GM23338 (cell line): ENCODE results near the gene TNNC1. TPM values are rescaled to one million over a fixed set of nuclear protein-coding genes. Genes with fewer than 3 reads are reported as not detected.

ENCODE experiments used
- ATAC-seq: fragments of 200-7000 bp; cut with Tn5 transposase; 3 replicates; pipeline ENCODE4 v1.9.1; 2020
- DNase-seq: peaks from one replicate; pipeline ENCODE4 v3.0.0-alpha.2; 2015; ENCODE audit warnings: low spot score
- H2AFZ ChIP-seq: fragments of 200-600 bp; sonication (generic); 2 replicates; pipeline ENCODE4 v1.8.0; 2016; ENCODE audit warnings: antibody characterized with exemption, mild to moderate bottlenecking, moderate library complexity
- H3F3A ChIP-seq: fragments of 200-600 bp; sonication (generic); replicated peaks from 2 replicates; pipeline ENCODE4 v1.8.0; 2017; ENCODE audit warnings: antibody characterized with exemption, mixed run types, low read depth
- H3K27ac ChIP-seq: fragments of 200-600 bp; sonication (generic); 2 replicates; pipeline ENCODE4 v1.6.1; 2016; ENCODE audit warnings: low read depth
- H3K27me3 ChIP-seq: fragments of 200-600 bp; sonication (generic); 2 replicates; pipeline ENCODE4 v1.8.0; 2016; ENCODE audit warnings: mild to moderate bottlenecking, mixed run types, moderate library complexity; ENCODE audit not compliant: insufficient read depth
- H3K36me3 ChIP-seq: fragments of 200-600 bp; sonication (generic); 2 replicates; pipeline ENCODE4 v1.8.0; 2016; ENCODE audit warnings: mild to moderate bottlenecking; ENCODE audit not compliant: insufficient read depth
- H3K4me1 ChIP-seq: fragments of 200-600 bp; sonication (generic); 2 replicates; pipeline ENCODE4 v1.8.0; 2016; ENCODE audit warnings: mild to moderate bottlenecking, moderate library complexity; ENCODE audit not compliant: insufficient read depth
- H3K4me2 ChIP-seq: fragments of 200-600 bp; sonication (generic); 2 replicates; pipeline ENCODE4 v1.7.1; 2017; ENCODE audit warnings: mixed run types
- H3K4me3 ChIP-seq: fragments of 200-600 bp; sonication (generic); 2 replicates; pipeline ENCODE4 v1.6.1; 2016; ENCODE audit warnings: mixed run types
- H3K79me2 ChIP-seq: fragments of 200-600 bp; sonication (generic); replicated peaks from 2 replicates; pipeline ENCODE4 v1.8.0; 2017; ENCODE audit warnings: mild to moderate bottlenecking; ENCODE audit not compliant: insufficient read depth
- H3K9me2 ChIP-seq: fragments of 200-600 bp; sonication (generic); 2 replicates; pipeline ENCODE4 v1.8.0; 2017; ENCODE audit not compliant: insufficient read depth
- H4K20me1 ChIP-seq: fragments of 200-600 bp; sonication (generic); replicated peaks from 2 replicates; pipeline ENCODE4 v1.8.0; 2017; ENCODE audit warnings: mild to moderate bottlenecking; ENCODE audit not compliant: insufficient read depth
- H3K27ac Mint-ChIP-seq: 2 replicates; pipeline ENCODE4 v1.8.0; 2020; ENCODE audit warnings: inconsistent platforms, mild to moderate bottlenecking, moderate library complexity, mixed read lengths
- H3K27me3 Mint-ChIP-seq: 3 replicates; pipeline ENCODE4 v1.8.0; 2022; ENCODE audit warnings: low read depth, mild to moderate bottlenecking, moderate library complexity, mixed read lengths, inconsistent platforms; ENCODE audit not compliant: insufficient read depth, poor library complexity
- H3K36me3 Mint-ChIP-seq: 3 replicates; pipeline ENCODE4 v1.8.0; 2021; ENCODE audit warnings: low read depth, mild to moderate bottlenecking, inconsistent platforms, moderate library complexity, mixed read lengths
- H3K4me1 Mint-ChIP-seq: 3 replicates; pipeline ENCODE4 v1.8.0; 2020; ENCODE audit warnings: mild to moderate bottlenecking, inconsistent platforms, mixed read lengths
- H3K4me3 Mint-ChIP-seq: 3 replicates; pipeline ENCODE4 v1.8.0; 2021; ENCODE audit warnings: moderate library complexity, mild to moderate bottlenecking, inconsistent platforms, mixed read lengths
- H3K9me3 Mint-ChIP-seq: 3 replicates; pipeline ENCODE4 v1.8.0; 2020; ENCODE audit warnings: moderate library complexity, mild to moderate bottlenecking, inconsistent platforms, mixed read lengths
- ETS1 ChIP-seq: IDR thresholded peaks from 2 replicates; pipeline ENCODE4 v1.6.1; 2016; ENCODE audit warnings: antibody characterized with exemption
- JUNB ChIP-seq: IDR thresholded peaks from one replicate; pipeline ENCODE4 v1.6.1; 2016; ENCODE audit warnings: antibody characterized with exemption; ENCODE audit not compliant: unreplicated experiment
- NANOG ChIP-seq: IDR thresholded peaks from 2 replicates; pipeline ENCODE4 v1.6.1; 2016; ENCODE audit warnings: antibody characterized with exemption, borderline replicate concordance
- POLR2AphosphoS5 ChIP-seq: IDR thresholded peaks from 2 replicates; pipeline ENCODE4 v1.6.1; 2016; ENCODE audit warnings: antibody characterized with exemption, low read depth
- STAT1 ChIP-seq: IDR thresholded peaks from one replicate; pipeline ENCODE4 v1.6.1; 2016; ENCODE audit warnings: antibody characterized with exemption; ENCODE audit not compliant: unreplicated experiment
- ZNF114 ChIP-seq: fragments of 250-450 bp; sonication (Bioruptor Pico); IDR thresholded peaks from 2 replicates; pipeline ENCODE4 v1.5.0; 2020; ENCODE audit warnings: mild to moderate bottlenecking, moderate library complexity
- ZNF331 ChIP-seq: fragments of 250-450 bp; sonication (Bioruptor Pico); IDR thresholded peaks from 2 replicates; pipeline ENCODE4 v1.5.0; 2020; ENCODE audit warnings: low read depth, mild to moderate bottlenecking, moderate library complexity
- ZNF462 ChIP-seq: fragments of 250-450 bp; sonication (Bioruptor Pico); IDR thresholded peaks from 2 replicates; pipeline ENCODE4 v1.5.0; 2020; ENCODE audit warnings: mild to moderate bottlenecking, moderate library complexity
- polyA plus RNA-seq: library from polyadenylated mRNA; unstranded; fragments of >200 nt; fragmentation: Nextera tagmentation; extraction: Ambion mirVana; gene quantifications from 2 replicates; pipeline ENCODE4 v1.2.1, GENCODE V29; 2016
- total RNA-seq: library from RNA; depleted of rRNA; stranded (reverse); fragments of >200 nt; shearing (Covaris generic); gene quantifications from 2 replicates; pipeline ENCODE4 v1.2.3, GENCODE V29; 2014
- TF ChIP-seq, protein P1 (sequence below), 2 experiments: fragments of 200-600 bp in 1 of 2; sonication (generic) in 1 of 2; conservative IDR thresholded peaks; 2 replicates each; pipeline versions ENCODE4 v1.5.1 to v1.6.1; 2016 to 2017; ENCODE audit warnings: antibody characterized with exemption in 2 of 2, low read depth in 2 of 2, mild to moderate bottlenecking in 2 of 2, moderate library complexity in 1 of 2

TNNC1 gene
- total and polyA plus RNA-seq, 2 experiments from 2014 or later, result 6.5 to 6.9 TPM

- TF ChIP-seq POLR2AphosphoS5 (no peak), JUNB (no peak), NANOG (no peak), ETS1 (no peak), ZNF331 (CRISPR knock-in tag) (no peak)
- TF ChIP-seq, protein P1, sequence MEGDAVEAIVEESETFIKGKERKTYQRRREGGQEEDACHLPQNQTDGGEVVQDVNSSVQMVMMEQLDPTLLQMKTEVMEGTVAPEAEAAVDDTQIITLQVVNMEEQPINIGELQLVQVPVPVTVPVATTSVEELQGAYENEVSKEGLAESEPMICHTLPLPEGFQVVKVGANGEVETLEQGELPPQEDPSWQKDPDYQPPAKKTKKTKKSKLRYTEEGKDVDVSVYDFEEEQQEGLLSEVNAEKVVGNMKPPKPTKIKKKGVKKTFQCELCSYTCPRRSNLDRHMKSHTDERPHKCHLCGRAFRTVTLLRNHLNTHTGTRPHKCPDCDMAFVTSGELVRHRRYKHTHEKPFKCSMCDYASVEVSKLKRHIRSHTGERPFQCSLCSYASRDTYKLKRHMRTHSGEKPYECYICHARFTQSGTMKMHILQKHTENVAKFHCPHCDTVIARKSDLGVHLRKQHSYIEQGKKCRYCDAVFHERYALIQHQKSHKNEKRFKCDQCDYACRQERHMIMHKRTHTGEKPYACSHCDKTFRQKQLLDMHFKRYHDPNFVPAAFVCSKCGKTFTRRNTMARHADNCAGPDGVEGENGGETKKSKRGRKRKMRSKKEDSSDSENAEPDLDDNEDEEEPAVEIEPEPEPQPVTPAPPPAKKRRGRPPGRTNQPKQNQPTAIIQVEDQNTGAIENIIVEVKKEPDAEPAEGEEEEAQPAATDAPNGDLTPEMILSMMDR (conservative IDR thresholded peaks at IDR 0.05; ENCODE audit: low read depth in 2 of 2), result no peak
These were observed 17.1 kb upstream of the TNNC1 start (continued) for GRCh38 chr3:52470920-52471319.

GRCh38 chr3:52469001-52469400 is 15.2 kb upstream of the TNNC1 start:
- Histone ChIP-seq H3K4me2 (no peak overlapping the region), H3K9me2 (no peaks in the 10 kb centered on the region), H3K27ac (no peak overlapping the region), H3K36me3 (peaks cover 19% of the 10 kb centered on the region), H3K4me1 (no peaks in the 10 kb centered on the region), H2AFZ (no peak overlapping the region), H3K4me3 (no peak overlapping the region), H3F3A (0 out of 2 replicates have a peak, but pooled peaks cover 10% of the 10 kb centered on the region), H4K20me1 (peaks cover 9% of the 10 kb centered on the region), H3K27me3 (no peaks in the 10 kb centered on the region), H3K79me2 (peaks cover 51% of the 10 kb centered on the region)
- H3K27ac Mint-ChIP-seq, result no peak overlapping the region
- H3K27me3 Mint-ChIP-seq, result peaks cover 4% of the 10 kb centered on the region
- ATAC-seq (no peak), DNase-seq (no peak)
- TF ChIP-seq ZNF331 (CRISPR knock-in tag), result no peak
- TF ChIP-seq ZNF114 (CRISPR knock-in tag), result no peak
- TF ChIP-seq ETS1, result no peak
- H3K4me3 Mint-ChIP-seq, result no peak overlapping the region
- no peaks in the 10 kb centered on the region for H3K9me3 Mint-ChIP-seq
- H3K36me3 Mint-ChIP-seq, result peaks cover 37% of the 10 kb centered on the region
- no peaks in the 10 kb centered on the region; the same call in 2 of the 3 replicates for H3K4me1 Mint-ChIP-seq

DNA sequence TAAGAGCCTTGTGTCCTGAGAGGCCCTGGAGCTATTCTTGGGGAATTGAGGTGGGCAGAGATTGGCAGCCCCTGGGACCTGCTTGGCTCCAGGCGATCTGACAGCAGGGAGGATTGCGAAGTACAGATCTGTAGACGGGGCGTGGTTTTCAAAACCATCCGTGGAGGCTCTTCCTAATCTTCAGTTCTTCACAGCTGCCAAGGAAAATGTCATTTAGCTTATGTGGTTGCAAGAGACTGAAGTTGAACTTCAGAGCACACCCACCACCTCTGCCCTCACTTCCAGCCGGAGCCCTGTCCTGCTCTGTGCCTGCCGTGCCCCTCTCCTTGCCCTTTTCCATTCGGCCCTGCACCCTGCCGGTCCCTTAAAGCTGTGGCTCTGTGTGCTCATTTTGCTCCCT is 14.5 kb upstream of the TNNC1 start:
- no peak overlapping the region for H3K4me3 Mint-ChIP-seq
- Histone ChIP-seq H3K27ac (no peak overlapping the region), H3K9me2 (no peaks in the 10 kb centered on the region), H3F3A (0 out of 2 replicates have a peak, but pooled peaks cover 6% of the 10 kb centered on the region), H3K36me3 (peaks cover 13% of the 10 kb centered on the region), H3K4me2 (no peak overlapping the region), H3K4me3 (no peak overlapping the region), H3K79me2 (peaks cover 57% of the 10 kb centered on the region), H2AFZ (no peak overlapping the region), H3K4me1 (no peaks in the 10 kb centered on the region), H3K27me3 (no peaks in the 10 kb centered on the region), H4K20me1 (peaks cover 7% of the 10 kb centered on the region)
- H3K27me3 Mint-ChIP-seq, result peaks cover 4% of the 10 kb centered on the region
- H3K36me3 Mint-ChIP-seq, result peaks cover 33% of the 10 kb centered on the region
- ATAC-seq, result no peak
- H3K4me1 Mint-ChIP-seq, result no peaks in the 10 kb centered on the region; the same call in 2 of the 3 replicates
- no peak for DNase-seq
- H3K9me3 Mint-ChIP-seq, result no peaks in the 10 kb centered on the region
- 0 out of 2 replicates have a peak overlapping the region, but pooled peaks have one; percentile 34 for H3K27ac Mint-ChIP-seq
- TF ChIP-seq STAT1 (no peak), ZNF462 (no peak)
